Gastrocnemius medialis (tissue), 4 donors: ENCODE data around the gene EPHA2.

Source experiments
- POLR2A ChIP-seq, 2 donors: fragments of 450-650 bp; IDR thresholded peaks; one replicate each; pipeline ENCODE4 v1.6.1; 2017; ENCODE audit warnings: antibody characterized with exemption in 2 of 2, mild to moderate bottlenecking in 2 of 2, moderate library complexity in 2 of 2
- TF ChIP-seq, protein P1 (sequence below), 5 experiments: fragments of 450-650 bp in 3 of 5; fragments of 200-600 bp in 2 of 5; sonication (generic) in 2 of 5; IDR thresholded peaks in 4 of 5; conservative IDR thresholded peaks in 1 of 5; 1 replicate in 4 of 5; 2 replicates in 1 of 5; pipeline ENCODE4 v1.5.1; 2016 to 2019; ENCODE audit warnings: antibody characterized with exemption in 5 of 5, mild to moderate bottlenecking in 3 of 5, moderate library complexity in 3 of 5

DNA sequence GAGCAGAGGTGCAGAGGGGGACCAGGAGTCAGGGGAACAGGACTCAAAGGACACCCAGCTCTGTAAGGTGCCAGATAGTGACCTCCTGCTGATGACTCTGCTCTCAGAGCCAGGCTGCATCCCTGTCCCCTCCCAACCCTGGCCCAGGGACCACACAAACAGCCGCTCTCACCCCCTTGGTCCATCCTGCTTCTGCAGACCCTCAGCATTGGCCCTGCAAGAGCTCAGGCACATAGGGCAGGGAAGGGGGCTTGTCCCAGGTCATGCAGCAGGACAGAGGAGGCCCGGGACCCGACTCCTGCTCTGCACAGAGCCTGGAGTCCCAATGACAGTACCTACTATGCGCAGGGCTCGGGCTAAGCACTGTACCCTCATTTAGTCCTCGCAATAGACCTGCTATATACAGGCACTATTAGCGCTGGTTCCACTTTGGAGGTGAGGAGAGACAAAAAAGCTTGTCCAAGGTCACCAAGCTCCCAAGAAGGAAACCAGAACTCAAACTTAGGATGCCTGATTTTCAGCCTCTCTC is 15.7 kb downstream of the EPHA2 start:
- TF ChIP-seq, protein P1, sequence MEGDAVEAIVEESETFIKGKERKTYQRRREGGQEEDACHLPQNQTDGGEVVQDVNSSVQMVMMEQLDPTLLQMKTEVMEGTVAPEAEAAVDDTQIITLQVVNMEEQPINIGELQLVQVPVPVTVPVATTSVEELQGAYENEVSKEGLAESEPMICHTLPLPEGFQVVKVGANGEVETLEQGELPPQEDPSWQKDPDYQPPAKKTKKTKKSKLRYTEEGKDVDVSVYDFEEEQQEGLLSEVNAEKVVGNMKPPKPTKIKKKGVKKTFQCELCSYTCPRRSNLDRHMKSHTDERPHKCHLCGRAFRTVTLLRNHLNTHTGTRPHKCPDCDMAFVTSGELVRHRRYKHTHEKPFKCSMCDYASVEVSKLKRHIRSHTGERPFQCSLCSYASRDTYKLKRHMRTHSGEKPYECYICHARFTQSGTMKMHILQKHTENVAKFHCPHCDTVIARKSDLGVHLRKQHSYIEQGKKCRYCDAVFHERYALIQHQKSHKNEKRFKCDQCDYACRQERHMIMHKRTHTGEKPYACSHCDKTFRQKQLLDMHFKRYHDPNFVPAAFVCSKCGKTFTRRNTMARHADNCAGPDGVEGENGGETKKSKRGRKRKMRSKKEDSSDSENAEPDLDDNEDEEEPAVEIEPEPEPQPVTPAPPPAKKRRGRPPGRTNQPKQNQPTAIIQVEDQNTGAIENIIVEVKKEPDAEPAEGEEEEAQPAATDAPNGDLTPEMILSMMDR (IDR thresholded peaks at IDR 0.05 in 4 of 5, conservative IDR thresholded peaks at IDR 0.05 in 1 of 5) = no peak
- no peak for TF ChIP-seq POLR2A (IDR thresholded peaks at IDR 0.05)
